Nucleus accumbens (tissue), 56 donors: ENCODE results near the gene PLEKHG3.

Experiments used
- DNase-seq, 56 donors: peaks; one replicate each; lab custom pipeline; 2025; lab: John Stamatoyannopoulos, UW

Gene PLEKHG3

GRCh38 chr14:64723691-64724577 lies 19.7 kb downstream of the PLEKHG3 start:
- peak in 18 of 56 donors; percentile 9 to 54 (median 26) for DNase-seq

- no peak for DNase-seq
Measured at GRCh38 chr14:64724578-64724930, 20.3 kb downstream of the PLEKHG3 start.

- DNase-seq: no peak
Measured at GRCh38 chr14:64725261-64725815, 21.1 kb downstream of the PLEKHG3 start.

GRCh38 chr14:64725879-64726584 lies 21.8 kb downstream of the PLEKHG3 start:
- no peak for DNase-seq

GRCh38 chr14:64726585-64726890 lies 22.3 kb downstream of the PLEKHG3 start:
- peak in 4 of 56 donors; percentile 13 to 34 (median 30) for DNase-seq

GRCh38 chr14:64727551-64728071 lies 23.4 kb downstream of the PLEKHG3 start:
- peak in 1 of 56 donors; percentile 31 for DNase-seq

GRCh38 chr14:64728106-64728505 lies 23.9 kb downstream of the PLEKHG3 start:
- no peak for DNase-seq

- no peak for DNase-seq
Measured at GRCh38 chr14:64728856-64729255, 24.6 kb downstream of the PLEKHG3 start.

GRCh38 chr14:64729386-64730060 lies 25.3 kb downstream of the PLEKHG3 start:
- DNase-seq: no peak

GRCh38 chr14:64730061-64730440 lies 25.8 kb downstream of the PLEKHG3 start:
- no peak for DNase-seq

- no peak for DNase-seq
Measured at GRCh38 chr14:64730681-64731080, 26.5 kb downstream of the PLEKHG3 start.

GRCh38 chr14:64731141-64731581 lies 26.9 kb downstream of the PLEKHG3 start:
- DNase-seq: no peak

GRCh38 chr14:64732066-64732465 lies 27.8 kb downstream of the PLEKHG3 start:
- DNase-seq: no peak

GRCh38 chr14:64732536-64733120 lies 28.4 kb downstream of the PLEKHG3 start:
- DNase-seq: no peak

GRCh38 chr14:64733321-64733720 lies 29.1 kb downstream of the PLEKHG3 start:
- DNase-seq: no peak

GRCh38 chr14:64733899-64734298 lies 29.7 kb downstream of the PLEKHG3 start:
- no peak for DNase-seq

GRCh38 chr14:64734990-64735389 lies 30.8 kb downstream of the PLEKHG3 start:
- no peak for DNase-seq

- no peak for DNase-seq
Measured at GRCh38 chr14:64736271-64737169, 32.3 kb downstream of the PLEKHG3 start.
